ENCODE results near the gene PPP1R37.

GRCh38 chr19:45090034-45090433 lies 2.9 kb upstream of the PPP1R37 start:
- no peak for TF ChIP-seq CTCF (conservative IDR thresholded peaks at IDR 0.05 in 1 of 2, IDR thresholded peaks at IDR 0.05 in 1 of 2; ENCODE audit: low read depth in 1 of 2, low read length in 2 of 2)
- TF ChIP-seq EZH2 (IDR thresholded peaks at IDR 0.05; ENCODE audit: low read length, missing control alignments), result no peak

All from fibroblast of lung (primary cell).